Embryonic facial prominence (tissue), 1 donor: ENCODE measurements around the gene GTF2F1.
"Not testable (repeated sequence)": the region's sequence is repeated elsewhere in the genome, so short reads cannot be mapped to it uniquely, and the experiment has no call there.

Source experiments
- DNase-seq: peaks from one replicate; pipeline ENCODE4 v3.0.0-alpha.2; 2016; ENCODE audit errors: extremely low spot score

Gene GTF2F1

DNA sequence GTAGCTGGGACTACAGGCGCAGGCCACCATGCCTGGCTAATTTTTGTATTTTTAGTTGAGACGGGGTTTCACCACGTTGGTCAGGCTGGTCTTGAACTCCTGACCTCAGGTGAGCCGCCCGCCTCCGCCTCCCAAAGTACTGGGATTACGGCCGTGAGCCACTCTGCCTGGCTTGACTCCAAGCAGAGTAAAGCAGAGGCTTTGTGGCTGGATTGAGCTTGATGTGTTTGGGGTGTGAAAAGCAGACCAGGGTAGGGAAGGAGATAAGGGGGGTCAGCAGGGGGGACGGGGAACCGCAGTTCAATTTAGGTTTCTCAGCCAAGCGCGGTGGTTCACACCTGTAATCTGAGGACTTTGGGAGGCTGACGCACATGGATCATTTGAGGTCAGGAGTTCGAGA is 35.8 kb downstream of the GTF2F1 start:
- DNase-seq, result no peak

DNA sequence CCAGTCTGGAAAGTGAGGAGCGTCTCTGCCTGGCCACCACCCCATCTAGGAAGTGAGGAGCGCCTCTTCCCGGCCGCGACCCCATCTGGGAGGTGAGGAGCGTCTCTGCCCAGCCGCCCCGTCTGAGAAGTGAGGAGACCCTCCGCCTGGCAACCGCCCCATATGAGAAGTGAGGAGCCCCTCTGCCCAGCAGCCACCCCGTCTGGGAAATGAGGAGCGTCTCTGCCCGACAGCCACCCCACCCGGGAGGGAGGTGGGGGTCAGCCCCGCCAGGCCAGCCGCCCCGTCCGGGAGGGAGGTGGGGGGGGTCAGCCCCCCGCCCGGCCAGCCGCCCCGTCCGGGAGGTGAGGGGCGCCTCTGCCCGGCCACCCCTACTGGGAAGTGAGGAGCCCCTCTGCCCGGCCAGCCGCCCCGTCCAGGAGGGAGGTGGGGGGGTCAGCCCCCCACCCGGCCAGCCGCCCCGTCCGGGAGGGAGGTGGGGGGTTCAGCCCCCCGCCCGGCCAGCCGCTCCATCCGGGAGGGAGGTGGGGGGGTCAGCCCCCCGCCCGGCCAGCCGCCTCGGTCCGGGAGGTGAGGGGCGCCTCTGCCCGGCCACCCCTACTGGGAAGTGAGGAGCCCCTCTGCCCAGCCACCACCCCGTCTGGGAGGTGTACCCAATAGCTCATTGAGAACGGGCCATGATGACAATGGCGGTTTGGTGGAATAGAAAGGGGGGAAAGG is 37.5 kb downstream of the GTF2F1 start:
- not testable (repeated sequence) for DNase-seq

DNA sequence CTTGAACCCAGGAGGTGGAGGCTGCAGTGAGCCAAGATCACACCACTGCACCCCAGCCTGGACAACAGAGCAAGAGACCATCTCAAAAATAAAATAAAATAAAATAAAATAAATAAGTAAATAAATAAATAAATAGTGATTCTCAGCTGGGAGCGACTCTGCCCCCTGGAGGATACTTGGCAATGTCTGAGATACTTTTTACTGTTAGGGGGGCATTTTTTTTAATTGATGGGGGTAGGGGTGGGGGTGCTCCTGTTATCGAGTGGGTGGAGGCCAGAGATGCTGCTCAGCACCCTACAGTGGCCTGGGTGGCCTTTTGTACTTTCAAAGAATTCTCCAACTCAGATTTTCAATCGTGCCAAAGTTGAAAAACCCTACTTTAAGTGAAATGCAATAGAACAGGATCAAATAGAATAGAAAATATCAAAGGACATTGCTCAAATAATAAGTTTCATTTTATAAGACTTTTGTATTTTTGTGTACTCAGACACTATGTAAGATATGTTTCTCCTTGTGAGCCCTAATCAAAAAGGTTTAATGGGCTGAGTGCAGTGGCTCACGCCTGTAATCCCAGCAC is 38.8 kb downstream of the GTF2F1 start:
- DNase-seq, result no peak

DNA sequence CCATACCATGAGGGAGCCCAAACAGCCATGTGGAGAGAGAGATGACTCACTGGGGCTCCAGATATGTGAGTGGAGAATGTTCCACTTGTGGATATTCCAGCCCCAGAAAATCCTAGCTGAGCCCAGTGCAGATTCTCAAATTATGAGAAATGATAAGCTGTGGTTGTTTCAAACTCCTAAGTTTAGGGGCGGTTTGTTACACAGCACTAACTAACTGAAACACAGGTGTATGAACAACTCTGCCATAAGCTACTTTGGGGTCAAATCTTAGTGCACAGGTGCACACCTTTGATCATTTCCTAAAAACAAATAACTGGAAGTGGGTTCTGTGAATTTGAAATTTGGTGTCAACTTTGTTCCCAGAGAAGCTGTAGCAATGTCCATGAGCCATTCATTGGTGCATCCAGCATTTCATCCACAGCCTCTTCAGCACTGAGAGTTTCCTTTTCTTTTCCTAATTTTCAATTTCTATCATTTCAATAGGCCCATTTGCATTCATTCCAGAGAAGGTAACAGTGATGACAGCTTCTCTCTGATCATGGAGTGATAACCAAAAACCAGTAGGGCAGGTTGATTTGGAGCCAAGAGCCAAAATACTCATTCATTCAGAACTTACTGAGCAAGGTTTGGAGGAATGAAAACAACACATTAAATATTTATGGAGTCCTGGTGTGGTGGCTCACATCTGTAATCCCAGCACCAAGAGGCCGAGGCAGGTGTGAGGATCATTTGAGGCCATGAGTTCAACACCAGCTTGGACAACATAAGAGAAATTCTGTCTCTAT is 40.4 kb downstream of the GTF2F1 start:
- no peak for DNase-seq

DNA sequence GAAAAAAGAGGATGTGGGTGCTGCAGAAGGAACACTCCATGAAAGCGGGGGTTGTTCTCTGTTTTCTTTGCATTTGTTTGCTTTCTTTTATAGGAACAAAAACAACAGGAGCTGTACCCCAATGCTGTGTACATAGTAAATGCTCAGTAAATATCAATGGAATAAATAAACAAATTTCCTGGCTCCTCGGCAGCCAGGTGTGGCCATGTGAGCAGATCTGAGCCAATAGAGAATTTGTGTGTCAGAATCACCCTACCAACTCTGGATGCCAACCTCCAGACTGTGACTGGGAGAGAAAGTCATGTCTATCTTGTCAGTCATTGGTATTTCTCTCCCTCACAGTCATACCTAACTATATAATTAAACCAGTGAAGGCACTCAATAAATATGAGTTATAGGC is 42.3 kb downstream of the GTF2F1 start:
- no peak for DNase-seq

DNA sequence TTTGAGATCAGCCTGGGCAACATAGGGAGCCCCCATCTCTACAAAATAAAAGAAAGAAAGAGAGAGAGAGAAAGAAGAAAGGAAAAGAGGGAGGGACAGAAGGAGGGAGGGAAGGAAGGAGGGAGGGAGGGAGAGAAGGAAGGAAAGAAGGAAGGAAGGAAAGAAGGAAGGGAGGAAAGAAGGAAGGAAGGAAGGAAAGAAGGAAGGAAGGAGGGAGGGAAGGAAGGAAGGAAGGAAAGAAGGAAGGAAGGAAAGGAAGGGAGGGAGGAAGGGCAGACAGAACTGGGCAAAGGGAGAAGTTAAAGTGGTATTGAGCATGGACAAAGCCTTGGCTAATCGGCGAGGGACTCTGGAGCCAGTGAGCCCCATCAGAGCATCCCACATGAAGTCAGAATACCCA is 43.7 kb downstream of the GTF2F1 start:
- DNase-seq, result not testable (repeated sequence)

DNA sequence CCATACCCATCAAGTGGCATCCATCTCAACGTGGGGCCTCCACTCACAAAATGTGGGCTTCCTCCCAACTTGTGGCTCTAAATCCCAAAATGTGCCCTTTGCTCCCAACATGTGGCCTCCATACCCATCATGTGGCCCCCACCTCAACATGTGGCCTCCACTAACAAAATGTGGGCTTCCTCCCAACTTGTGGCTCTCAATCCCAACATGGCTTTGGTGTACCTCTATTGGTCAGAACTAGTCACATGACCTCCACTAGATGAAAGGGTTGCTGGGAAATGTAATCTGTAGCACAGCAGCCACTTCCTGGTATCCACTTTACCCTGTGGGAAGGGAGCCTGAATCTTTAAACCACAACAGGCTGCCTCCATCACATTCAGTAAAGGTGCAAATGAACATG is 49.5 kb downstream of the GTF2F1 start:
- DNase-seq, result no peak

DNA sequence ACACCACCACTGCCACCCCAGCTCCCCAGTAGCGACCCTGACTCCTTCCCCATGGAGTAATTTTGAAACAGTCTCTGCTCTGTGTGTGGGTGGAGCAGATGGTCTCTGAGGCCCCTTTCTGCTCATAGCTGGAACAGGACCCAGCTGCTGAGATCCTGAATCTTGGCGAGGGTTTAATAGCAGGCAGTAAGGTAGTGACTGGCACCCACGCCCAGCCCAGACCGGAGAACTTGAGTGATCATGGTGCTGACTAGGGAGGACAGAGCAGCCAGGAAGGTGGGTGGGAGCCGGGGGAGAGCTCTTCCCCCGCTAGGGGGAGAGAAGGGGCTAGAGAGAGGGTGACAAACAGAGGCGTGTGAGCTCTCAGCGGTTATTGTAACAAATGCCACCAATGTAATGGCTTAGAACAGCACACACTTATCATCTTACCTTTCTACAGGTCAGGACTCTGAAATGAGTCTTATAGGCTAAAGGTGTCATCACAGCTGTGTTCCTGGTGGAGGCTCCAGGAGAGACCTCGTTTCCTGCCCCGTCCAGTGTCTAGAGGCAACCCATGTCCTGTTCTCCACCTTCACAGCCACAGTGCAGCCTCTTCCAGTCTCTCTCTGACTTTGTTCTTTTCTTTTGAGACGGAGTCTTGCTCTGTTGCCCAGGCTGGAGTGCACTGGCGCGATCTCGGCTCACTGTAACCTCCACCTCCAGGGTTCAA is 52.3 kb downstream of the GTF2F1 start:
- no peak for DNase-seq

DNA sequence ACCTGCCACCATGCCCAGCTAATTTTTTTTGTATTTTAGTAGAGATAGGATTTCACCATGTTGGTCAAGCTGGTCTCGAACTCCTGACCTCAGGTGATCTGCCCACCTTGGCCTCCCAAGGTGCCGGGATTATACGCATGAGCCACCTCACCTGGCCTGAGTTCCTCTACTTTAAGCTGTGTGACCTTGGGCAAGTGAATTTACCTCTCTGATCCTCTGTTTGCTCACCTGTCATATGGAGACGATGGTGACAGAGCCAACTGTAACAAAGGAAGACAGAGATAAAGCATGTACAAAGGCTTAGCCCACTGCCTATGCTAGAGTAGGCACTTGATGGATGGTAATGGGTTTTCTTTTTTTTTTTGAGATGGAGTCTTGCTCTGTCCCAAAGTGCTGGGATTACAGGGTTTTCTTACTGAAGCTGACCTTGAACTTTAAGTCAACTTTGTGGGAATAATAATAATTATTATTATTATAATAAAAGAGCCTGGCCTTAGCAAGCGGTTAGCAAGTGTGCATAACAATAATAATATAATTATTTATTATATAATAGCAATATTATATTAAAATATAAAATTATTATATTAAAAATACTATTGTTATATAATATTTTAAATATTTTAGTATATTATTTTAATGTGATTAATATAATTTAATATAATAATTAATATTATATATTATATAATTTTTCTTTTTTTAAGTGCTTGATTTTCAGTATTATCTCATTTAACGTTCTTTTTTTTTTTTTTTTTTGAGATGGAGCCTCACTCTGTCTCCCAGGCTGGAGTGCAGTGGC is 58.3 kb downstream of the GTF2F1 start:
- DNase-seq, result no peak

DNA sequence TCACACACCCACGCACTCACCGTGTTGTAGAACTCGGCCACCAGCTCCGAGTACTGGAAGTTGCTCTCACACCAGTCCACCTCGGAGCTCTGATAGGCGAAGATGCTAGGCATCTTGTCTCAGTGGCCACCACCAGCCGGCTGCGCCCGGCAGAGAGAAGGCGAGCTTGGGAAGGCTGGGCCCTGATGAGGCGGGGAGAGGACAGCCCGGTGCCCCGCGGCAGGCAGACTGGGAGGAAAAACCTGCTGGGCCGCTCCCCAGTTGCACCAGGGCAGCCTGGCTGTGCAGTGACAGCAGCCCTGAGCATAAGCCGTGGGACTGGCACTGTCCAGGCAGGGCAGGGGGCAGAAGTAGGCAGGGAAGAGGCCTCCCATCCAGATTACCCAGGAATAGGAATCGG is 59.5 kb downstream of the GTF2F1 start, which contains the start of gene ACER1:
Gene ACER1 (minus strand): TSS at position 174 of the 400 bp plus-strand sequence. CDS start 61 bp downstream, at position 113.
- DNase-seq, result no peak
